ENCODE results near the gene DLX1. TPM values are rescaled to one million over a fixed set of nuclear protein-coding genes. Genes with fewer than 3 reads are reported as not detected.

The DLX1 gene
- total RNA-seq: not detected
- total RNA-seq: 0 to 0.12 reads per million in 2 donors

DNA sequence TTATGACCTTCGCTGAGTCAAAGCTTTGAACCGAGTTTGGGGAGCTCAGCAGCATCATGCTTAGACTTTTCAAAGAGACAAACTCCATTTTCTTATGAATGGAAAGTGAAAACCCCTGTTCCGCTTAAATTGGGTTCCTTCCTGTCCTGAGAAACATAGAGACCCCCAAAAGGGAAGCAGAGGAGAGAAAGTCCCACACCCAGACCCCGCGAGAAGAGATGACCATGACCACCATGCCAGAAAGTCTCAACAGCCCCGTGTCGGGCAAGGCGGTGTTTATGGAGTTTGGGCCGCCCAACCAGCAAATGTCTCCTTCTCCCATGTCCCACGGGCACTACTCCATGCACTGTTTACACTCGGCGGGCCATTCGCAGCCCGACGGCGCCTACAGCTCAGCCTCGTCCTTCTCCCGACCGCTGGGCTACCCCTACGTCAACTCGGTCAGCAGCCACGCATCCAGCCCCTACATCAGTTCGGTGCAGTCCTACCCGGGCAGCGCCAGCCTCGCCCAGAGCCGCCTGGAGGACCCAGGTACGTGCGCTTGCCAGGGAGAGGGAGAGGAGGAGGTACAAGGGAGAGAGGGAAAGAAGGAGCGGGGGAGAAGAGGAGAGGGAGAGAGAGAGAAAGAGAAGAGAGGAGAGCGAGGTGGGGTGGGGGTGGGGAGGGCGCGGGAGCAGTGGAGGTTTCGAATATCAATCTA lies at the start of gene DLX1:
DLX1 (plus strand) TSS at position 48 of the 700 bp plus-strand sequence; CDS start at position 219, 171 bp downstream.
- Mint-ChIP-seq H3K36me3 (ENCODE audit: low read depth) (no peaks in the 10 kb centered on the region), H3K27me3 (peaks cover 90% of the 10 kb centered on the region), H3K4me1 (peaks cover 46% of the 10 kb centered on the region), H3K27ac (peak within 1 kb of the TSS; percentile 92), H3K4me3 (peak within 1 kb of the TSS; percentile 85)
- ATAC-seq (no peak), DNase-seq (no peak)
- H3K9me3 ChIP-seq (ENCODE audit: control insufficient read depth, low read length, poor library complexity, severe bottlenecking): peaks cover 3% of the 10 kb centered on the region

DNA sequence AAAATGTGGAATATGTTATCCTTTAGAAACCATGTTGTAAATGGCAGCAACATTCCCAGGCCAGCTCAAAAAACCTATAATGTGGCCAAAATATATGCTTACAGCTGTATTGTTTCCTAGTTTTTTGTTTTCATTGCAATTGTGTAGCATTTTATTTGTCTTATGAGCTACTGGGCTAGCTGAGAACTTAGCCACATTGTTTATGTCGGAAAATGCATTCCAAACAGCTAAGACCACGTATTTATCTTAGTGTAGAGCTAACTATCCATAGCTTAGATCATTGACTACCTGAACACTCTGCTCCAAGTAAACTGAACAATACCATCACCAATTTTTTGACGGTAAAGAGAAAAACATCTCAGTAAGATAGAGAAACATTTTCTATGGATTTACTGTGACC lies 47.2 kb upstream of the DLX1 start:
- no peak for ATAC-seq
- H3K36me3 Mint-ChIP-seq (ENCODE audit: low read depth): no peaks in the 10 kb centered on the region

DNA sequence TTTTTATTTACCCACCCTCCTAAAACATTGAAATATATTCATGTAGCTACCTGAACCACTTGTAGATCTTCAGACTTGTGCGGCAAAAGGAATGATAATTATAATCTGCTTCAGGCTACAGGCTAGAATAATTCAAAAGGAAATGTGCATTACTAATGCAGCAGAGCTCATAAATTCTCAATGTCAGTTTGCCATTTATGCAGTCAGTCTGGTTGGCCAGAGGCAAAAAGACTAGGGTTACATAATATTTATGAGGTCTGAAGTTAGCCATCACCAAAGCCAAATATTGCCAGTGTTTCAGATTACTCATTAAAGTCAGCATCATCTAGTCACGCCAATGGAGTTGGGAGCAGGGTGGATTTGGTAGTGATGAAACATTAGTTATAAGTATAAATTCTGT lies 46.7 kb upstream of the DLX1 start:
- no peak overlapping the region for H3K27ac Mint-ChIP-seq
- H3K27me3 Mint-ChIP-seq: no peaks in the 10 kb centered on the region
- H3K4me1 Mint-ChIP-seq: no peaks in the 10 kb centered on the region
- no peaks in the 10 kb centered on the region for H3K36me3 Mint-ChIP-seq (ENCODE audit: low read depth)
- no peaks in the 10 kb centered on the region for H3K9me3 ChIP-seq (ENCODE audit: control insufficient read depth, low read length, poor library complexity, severe bottlenecking)
- no peak for ATAC-seq
- H3K4me3 Mint-ChIP-seq: no peak overlapping the region
- DNase-seq: no peak

More for the DNA sequence above, 47.2 kb upstream of the DLX1 start:
- DNase-seq: no peak
- H3K27me3 Mint-ChIP-seq: no peaks in the 10 kb centered on the region
- H3K4me3 Mint-ChIP-seq: no peak overlapping the region
- H3K27ac Mint-ChIP-seq: no peak overlapping the region
- no peaks in the 10 kb centered on the region for H3K9me3 ChIP-seq (ENCODE audit: control insufficient read depth, low read length, poor library complexity, severe bottlenecking)
- H3K4me1 Mint-ChIP-seq: no peaks in the 10 kb centered on the region

DNA sequence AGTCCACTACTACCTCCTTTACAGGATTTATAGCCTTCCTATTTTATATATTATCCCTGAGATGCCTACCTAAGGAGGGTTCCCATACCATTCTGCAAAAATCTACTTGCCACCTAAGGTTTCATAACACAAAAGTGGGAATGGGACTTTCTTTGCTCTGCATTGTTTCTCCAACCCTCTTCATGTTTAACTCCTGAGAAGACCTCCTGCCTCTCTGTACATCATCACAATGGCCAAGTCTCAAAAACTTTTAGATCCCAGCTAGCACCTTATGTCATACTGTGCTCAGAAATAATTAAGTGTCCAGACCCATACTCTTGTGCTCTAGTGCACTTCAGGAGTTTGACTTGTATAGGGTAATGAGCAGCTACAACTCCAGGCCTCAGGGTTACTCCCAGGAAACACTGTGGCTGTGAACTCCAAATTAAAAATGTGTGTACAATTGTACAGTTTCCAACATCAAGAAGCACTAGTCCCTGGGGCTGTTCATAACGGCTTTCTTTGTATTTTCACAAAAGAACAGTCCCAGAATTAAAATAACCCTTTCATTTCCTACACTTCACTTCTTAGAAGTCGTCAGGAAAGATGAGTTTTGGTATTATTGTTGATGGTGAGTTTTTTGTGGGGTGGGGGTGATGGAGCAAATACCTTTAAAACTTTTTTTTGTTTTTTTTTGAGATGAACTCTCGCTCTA lies 46.1 kb upstream of the DLX1 start:
- H3K9me3 ChIP-seq (ENCODE audit: control insufficient read depth, low read length, poor library complexity, severe bottlenecking): no peaks in the 10 kb centered on the region
- no peak for DNase-seq
- H3K27ac Mint-ChIP-seq: no peak overlapping the region
- ATAC-seq: no peak
- no peaks in the 10 kb centered on the region for H3K27me3 Mint-ChIP-seq
- no peaks in the 10 kb centered on the region for H3K4me1 Mint-ChIP-seq
- no peak overlapping the region for H3K4me3 Mint-ChIP-seq
- no peaks in the 10 kb centered on the region for H3K36me3 Mint-ChIP-seq (ENCODE audit: low read depth)

DNA sequence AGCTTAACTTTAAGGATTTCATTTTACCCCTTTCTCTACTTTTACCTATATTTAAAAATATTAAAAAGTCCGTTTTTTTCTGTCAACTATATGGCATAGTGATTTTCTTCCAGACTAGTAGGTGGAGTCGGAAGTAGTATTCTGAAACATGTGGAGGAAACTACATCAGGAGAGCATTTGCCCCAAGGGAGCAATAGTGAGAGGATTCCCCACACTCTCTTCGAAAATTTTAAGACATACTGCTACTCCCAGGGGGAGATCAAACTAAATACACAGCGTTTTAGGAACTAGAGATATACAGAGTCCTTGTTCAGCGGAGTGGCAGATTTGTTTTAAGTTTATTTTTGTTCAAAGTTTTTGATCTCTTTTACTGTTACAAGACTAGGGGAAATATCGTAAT lies 45.0 kb upstream of the DLX1 start:
- H3K4me3 Mint-ChIP-seq: no peak overlapping the region
- no peak for DNase-seq
- no peak for ATAC-seq
- no peaks in the 10 kb centered on the region for H3K36me3 Mint-ChIP-seq (ENCODE audit: low read depth)
- H3K4me1 Mint-ChIP-seq: no peaks in the 10 kb centered on the region
- H3K9me3 ChIP-seq (ENCODE audit: control insufficient read depth, low read length, poor library complexity, severe bottlenecking): no peaks in the 10 kb centered on the region
- no peak overlapping the region for H3K27ac Mint-ChIP-seq
- H3K27me3 Mint-ChIP-seq: no peaks in the 10 kb centered on the region

DNA sequence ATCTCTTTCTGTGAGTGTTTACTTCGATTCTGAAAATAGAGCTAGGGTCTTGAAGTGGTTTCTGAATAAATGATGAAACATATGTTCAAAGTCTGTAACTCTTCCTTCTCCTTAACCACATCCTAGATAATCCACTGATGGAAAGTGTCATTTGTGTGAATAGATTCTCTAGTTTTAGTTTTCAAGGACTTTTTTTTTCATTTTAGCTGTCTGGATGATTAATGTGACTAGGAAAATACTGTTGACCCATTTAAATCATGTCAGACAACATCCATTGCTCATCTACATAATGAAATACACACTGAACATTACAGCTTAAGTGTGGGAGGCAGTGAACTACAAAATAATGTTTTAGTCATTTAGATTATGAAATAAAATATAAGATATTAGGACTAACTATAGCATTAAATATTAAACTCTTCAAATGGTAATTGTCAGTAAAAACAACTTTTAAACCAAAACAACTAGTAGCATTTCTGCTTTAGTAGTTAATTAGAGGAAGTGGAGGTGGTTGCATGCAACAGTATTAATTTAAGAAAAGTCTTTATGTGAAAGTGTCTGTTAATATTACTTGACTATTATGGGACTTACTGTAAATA lies 39.1 kb upstream of the DLX1 start:
- H3K27ac Mint-ChIP-seq: no peak overlapping the region
- peaks cover 5% of the 10 kb centered on the region for H3K4me1 Mint-ChIP-seq
- DNase-seq (no peak), ATAC-seq (no peak)
- H3K9me3 ChIP-seq (ENCODE audit: control insufficient read depth, low read length, poor library complexity, severe bottlenecking): no peaks in the 10 kb centered on the region
- H3K27me3 Mint-ChIP-seq: no peaks in the 10 kb centered on the region
- H3K4me3 Mint-ChIP-seq: no peak overlapping the region
- H3K36me3 Mint-ChIP-seq (ENCODE audit: low read depth): no peaks in the 10 kb centered on the region

DNA sequence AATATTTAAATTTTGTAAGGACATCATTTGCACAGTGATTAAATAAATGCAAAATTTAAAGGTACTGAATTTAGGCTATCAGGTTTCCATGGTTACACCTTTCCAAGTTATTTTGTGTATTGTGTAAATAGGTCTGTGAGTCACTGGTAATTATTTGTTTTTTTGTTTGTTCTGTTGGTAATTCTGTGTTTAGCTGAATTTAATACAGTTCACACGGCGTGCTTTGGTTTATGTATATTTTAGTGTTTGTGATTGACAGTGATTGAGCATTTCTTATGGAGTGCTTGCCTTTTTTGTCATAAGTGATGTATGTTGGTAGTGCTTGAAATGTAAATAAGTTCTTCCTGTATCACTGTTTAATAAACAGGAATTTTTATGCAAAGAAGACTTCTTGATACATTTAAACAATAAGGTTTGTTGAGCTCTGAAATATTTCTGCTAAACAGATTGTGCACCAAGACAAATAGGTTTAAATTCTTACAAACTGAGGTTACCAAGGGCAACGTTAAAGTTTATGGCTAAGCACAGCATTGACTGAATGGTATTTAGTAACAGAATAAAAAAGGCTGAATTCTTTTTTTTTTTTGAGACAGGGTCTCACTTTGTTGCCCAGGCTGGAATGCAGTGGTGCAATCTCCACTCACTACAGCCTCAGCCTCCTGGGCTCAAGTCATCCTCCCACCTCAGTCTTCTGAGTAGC lies 38.3 kb upstream of the DLX1 start:
- ATAC-seq (no peak), DNase-seq (no peak)
- no peak overlapping the region for H3K27ac Mint-ChIP-seq
- H3K4me1 Mint-ChIP-seq: peaks cover 5% of the 10 kb centered on the region
- no peaks in the 10 kb centered on the region for H3K27me3 Mint-ChIP-seq
- no peaks in the 10 kb centered on the region for H3K9me3 ChIP-seq (ENCODE audit: control insufficient read depth, low read length, poor library complexity, severe bottlenecking)
- H3K36me3 Mint-ChIP-seq (ENCODE audit: low read depth): no peaks in the 10 kb centered on the region
- H3K4me3 Mint-ChIP-seq: no peak overlapping the region

DNA sequence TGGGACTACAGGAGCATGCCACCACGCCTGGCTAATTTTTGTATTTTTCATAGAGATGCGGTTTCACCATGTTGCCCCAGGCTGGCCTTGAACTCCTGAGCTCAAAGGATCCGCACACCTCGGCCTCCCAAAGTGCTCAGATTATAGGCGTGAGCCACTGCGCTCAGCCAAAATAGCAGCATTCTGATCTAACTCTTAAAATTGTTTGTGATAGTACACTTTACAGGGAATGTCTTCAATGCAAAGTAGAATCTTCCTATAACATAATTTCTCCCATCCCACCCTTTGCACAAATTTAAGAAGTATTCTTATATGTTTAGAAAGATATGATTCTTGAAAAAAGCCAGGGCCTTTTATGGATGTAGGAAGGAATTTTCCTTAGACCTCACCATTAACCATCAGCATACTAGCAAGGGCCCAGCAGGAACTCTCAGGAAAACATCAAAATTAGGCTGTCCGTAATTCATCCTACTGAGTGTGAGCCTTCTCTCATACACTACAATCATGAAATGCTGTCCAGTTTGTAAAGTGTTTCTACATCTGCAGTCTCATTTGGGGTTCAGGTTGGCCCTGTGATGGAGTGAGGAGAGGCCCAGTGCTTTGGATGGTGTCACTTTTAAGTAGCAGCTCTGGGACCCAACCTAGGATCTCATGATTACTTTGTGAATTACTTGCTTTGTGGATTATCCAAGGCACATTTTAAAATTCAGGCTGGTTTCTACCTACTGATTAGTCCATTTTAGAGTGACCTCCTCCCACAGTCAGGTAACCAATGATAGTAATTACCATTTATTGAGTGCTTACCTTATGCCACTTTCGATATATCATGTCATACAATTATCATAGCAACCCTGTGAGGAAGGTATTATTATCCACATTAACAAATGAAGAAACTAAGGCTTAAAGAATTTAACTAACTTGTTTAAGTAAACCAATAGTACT lies 37.5 kb upstream of the DLX1 start:
- H3K9me3 ChIP-seq (ENCODE audit: control insufficient read depth, low read length, poor library complexity, severe bottlenecking): no peaks in the 10 kb centered on the region
- no peak for DNase-seq
- peaks cover 5% of the 10 kb centered on the region for H3K4me1 Mint-ChIP-seq
- ATAC-seq: no peak
- H3K36me3 Mint-ChIP-seq (ENCODE audit: low read depth): no peaks in the 10 kb centered on the region
- no peak overlapping the region for H3K27ac Mint-ChIP-seq
- H3K27me3 Mint-ChIP-seq: no peaks in the 10 kb centered on the region
- no peak overlapping the region for H3K4me3 Mint-ChIP-seq

DNA sequence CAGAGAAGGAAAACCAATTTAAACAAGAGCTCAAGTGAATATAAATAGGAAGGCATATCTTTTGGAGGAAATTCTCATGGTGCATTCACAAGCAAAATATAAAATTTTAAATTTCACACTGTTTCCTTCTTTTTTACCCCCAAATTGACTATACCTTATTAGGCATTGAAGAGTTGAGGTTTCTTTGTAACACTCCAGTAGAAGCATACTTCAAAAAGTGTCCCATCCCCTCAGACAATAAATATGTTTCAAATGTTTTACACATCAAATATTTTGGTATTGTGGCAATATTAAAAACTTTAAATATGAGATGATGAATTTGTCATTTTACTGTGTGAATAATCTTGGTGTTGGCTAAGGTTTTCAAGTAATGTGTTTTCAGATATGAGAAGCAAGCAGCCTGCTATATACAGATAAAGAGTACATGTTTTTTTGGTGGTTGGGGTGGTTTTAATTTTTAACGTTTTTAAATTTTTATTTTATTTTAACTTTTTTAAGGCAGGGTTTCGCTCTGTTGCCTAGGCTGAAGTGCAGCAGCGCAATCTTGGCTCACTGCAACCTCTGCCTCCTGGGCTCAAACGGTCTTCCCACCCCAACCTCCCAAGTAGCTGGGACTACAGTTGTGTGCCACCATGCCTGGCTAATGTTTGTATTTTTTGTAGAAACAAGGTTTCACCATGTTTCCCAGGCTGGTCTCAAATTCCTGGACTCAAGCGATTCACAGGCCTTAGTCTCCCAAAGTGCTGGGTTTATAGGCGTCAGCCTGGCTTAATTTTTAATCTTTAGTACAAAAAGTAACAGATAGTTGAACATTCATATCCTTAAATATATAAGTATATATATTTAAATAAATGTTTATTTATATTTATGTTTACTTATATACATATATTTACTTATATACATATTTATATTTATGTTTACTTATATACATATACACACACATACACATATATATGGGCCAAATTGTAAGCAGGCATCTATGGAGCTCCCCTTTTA lies 36.5 kb upstream of the DLX1 start:
- Mint-ChIP-seq H3K27ac (no peak overlapping the region), H3K4me1 (peaks cover 5% of the 10 kb centered on the region), H3K4me3 (no peak overlapping the region), H3K36me3 (ENCODE audit: low read depth) (no peaks in the 10 kb centered on the region), H3K27me3 (no peaks in the 10 kb centered on the region)
- H3K9me3 ChIP-seq (ENCODE audit: control insufficient read depth, low read length, poor library complexity, severe bottlenecking): no peaks in the 10 kb centered on the region
- DNase-seq: no peak
- no peak for ATAC-seq

DNA sequence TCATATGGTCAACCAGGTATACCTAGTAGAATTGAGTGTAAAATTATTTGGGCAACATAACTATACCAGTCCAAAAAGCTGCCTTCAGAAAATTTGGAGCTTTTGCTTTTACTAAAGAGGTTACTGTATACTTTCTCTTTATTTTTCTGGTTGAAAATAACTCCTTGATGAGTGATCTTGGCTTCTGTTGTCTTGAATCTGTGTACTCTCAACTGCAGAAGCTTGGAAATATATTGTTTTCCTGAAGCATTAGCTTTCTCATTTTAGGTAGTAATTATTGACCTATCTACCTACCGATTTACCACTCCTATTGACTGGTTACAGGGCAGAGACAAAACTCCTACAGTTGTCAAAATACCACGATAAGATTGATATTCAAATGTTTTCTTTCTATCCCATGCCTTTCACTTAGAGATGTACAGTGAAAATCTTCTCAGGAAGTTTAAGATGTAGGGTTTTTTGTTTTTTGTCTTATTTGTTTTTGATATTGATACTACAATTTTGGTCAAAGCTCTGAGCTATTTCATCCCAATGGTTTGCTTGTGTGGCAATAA lies 35.7 kb upstream of the DLX1 start:
- H3K27ac Mint-ChIP-seq: no peak overlapping the region
- peaks cover 5% of the 10 kb centered on the region for H3K4me1 Mint-ChIP-seq
- DNase-seq: no peak
- no peak overlapping the region for H3K4me3 Mint-ChIP-seq
- H3K9me3 ChIP-seq (ENCODE audit: control insufficient read depth, low read length, poor library complexity, severe bottlenecking): no peaks in the 10 kb centered on the region
- no peak for ATAC-seq
- H3K36me3 Mint-ChIP-seq (ENCODE audit: low read depth): no peaks in the 10 kb centered on the region
- no peaks in the 10 kb centered on the region for H3K27me3 Mint-ChIP-seq

DNA sequence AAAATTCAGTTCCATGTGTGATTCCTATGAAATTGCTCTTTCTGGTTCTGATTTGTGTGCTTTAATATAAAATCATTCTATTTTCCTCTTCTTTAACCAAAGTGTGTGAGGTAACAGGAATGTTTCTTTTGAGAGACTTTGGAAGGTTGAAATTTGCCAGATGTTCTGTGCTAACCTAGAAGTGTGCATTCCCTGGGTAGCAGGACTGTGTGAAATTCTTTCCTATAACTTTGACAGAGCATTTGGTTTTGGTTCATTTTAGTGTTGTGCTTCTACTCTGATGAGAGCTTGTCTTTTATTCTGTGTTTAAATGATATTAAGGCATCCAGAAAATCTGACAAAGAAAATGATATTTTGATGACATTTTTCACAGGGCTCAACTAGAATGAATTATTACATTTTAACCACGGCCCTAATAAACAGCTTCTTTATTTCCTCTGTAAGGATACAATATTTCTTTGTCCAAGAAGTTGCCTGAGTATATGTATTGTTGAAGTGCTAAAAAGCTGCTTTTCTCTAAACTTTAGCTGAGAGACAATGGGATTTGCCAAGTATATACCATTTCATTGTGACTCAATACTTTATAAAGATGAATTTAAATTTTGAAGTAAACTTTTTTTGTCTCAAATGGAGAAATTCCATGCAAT lies 34.7 kb upstream of the DLX1 start:
- H3K9me3 ChIP-seq (ENCODE audit: control insufficient read depth, low read length, poor library complexity, severe bottlenecking): no peaks in the 10 kb centered on the region
- Mint-ChIP-seq H3K4me1 (peaks cover 7% of the 10 kb centered on the region), H3K27me3 (no peaks in the 10 kb centered on the region), H3K36me3 (ENCODE audit: low read depth) (no peaks in the 10 kb centered on the region), H3K4me3 (no peak overlapping the region), H3K27ac (no peak overlapping the region)
- DNase-seq: no peak
- ATAC-seq: no peak
